A673 (cell line): ENCODE measurements around the gene PRAME.

ENCODE experiments used
- CTCF ChIP-seq: fragments of 300-800, 200-600 bp; sonication (generic); conservative IDR thresholded peaks from 2 replicates; pipeline ENCODE4 v1.5.1; 2017; ENCODE audit warnings: low read depth, mild to moderate bottlenecking, antibody characterized with exemption, low read length, moderate library complexity, mixed read lengths
- EZH2 ChIP-seq: fragments of 200-600 bp; sonication (generic); IDR thresholded peaks from 2 replicates; pipeline ENCODE4 v1.6.1; 2017; ENCODE audit warnings: borderline replicate concordance, low read depth, mild to moderate bottlenecking, mixed read lengths, antibody characterized with exemption, low read length; ENCODE audit not compliant: poor library complexity, severe bottlenecking

- no peak for TF ChIP-seq CTCF
- TF ChIP-seq EZH2: no peak
These were observed 12.8 kb upstream of the PRAME start for GRCh38 chr22:22571862-22572261.
